ENCODE data around the gene CD9. TPM values are rescaled to one million over a fixed set of nuclear protein-coding genes. Genes with fewer than 3 reads are reported as not detected.

CD9 gene
- polyA plus RNA-seq, 1 donor (not counting 4 experiments of a cell fraction or from before 2014, with no cell fraction given), result 1,084 TPM

DNA sequence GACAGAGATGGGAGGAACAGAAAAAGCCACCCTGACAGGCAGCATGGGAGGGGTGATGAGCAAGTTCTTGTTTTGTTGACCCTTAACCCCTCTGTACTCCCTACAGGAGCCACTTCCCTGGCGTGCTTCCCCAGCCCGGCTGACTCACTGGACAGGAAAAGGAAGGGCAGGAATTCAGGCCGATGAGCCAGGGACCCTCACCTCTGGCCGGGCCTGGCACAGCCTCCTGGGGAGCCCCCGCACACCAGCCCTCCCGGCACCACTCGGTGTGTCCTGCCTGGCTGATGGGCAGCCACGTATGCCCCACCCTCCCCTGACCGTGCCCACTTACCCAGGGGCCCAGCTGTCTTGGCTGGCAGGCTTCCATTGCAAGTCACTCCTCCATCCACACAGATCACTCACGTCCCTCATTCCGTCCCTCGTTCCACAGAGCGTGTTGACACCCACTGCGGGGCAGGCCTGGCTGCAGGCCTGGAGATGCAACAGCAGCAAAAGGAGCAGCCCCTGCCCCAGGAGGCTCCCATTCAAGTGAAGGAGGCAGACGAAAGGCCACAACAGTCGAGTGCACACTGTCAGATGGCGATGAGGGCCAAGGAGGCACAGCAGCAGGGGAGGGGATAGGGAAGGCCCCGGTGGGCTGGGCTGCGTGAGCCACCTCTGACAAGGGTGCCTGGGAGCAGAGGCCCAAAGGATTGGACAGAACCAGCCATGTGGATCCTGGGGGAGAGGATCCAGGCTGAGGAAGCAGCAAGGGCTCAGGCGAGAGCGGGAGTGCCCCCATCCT, 19.7 kb upstream of the CD9 start:
- no peak for DNase-seq (ENCODE audit: low read depth, low spot score)
- no peak for TF ChIP-seq EZH2 (IDR thresholded peaks at IDR 0.05; ENCODE audit: low read length)
- TF ChIP-seq, protein P1, sequence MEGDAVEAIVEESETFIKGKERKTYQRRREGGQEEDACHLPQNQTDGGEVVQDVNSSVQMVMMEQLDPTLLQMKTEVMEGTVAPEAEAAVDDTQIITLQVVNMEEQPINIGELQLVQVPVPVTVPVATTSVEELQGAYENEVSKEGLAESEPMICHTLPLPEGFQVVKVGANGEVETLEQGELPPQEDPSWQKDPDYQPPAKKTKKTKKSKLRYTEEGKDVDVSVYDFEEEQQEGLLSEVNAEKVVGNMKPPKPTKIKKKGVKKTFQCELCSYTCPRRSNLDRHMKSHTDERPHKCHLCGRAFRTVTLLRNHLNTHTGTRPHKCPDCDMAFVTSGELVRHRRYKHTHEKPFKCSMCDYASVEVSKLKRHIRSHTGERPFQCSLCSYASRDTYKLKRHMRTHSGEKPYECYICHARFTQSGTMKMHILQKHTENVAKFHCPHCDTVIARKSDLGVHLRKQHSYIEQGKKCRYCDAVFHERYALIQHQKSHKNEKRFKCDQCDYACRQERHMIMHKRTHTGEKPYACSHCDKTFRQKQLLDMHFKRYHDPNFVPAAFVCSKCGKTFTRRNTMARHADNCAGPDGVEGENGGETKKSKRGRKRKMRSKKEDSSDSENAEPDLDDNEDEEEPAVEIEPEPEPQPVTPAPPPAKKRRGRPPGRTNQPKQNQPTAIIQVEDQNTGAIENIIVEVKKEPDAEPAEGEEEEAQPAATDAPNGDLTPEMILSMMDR (optimal IDR thresholded peaks at IDR 0.05 in 1 of 3, IDR thresholded peaks at IDR 0.05 in 1 of 3, conservative IDR thresholded peaks at IDR 0.05 in 1 of 3; ENCODE audit: extremely low read depth in 1 of 3, insufficient read depth in 2 of 3, low read length in 3 of 3), result no peak

DNA sequence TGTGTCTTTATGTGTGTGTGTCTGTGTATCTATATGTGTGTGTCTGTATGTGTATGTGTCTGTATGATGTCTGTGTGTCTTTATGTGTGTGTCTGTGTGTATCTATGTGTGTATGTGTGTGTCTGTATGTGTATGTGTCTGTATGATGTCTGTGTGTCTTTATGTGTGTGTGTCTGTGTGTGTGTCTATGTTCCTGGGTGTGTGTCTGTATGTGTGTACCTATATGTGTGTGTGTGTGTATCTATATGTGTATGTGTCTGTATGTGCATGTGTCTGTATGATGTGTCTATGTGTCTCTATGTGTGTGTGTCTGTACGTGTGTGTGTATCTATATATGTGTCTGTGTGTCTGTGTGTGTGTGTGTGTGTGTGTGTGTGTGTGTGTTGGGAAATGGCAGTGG, 19.0 kb upstream of the CD9 start:
- dilution Hi-C loops (cut with MboI; ENCODE audit: extremely low pct_ligation_motif_present, low sequenced_read_pairs), result no loop called here
- Histone ChIP-seq H3K9me1 (ENCODE audit: control insufficient read depth, extremely low read depth, insufficient read depth, low read length) (no peaks in the 10 kb centered on the region), H3K9me3 (ENCODE audit: control insufficient read depth, low read depth, low read length) (no peaks in the 10 kb centered on the region), H3K79me2 (ENCODE audit: control insufficient read depth, insufficient read depth, low read length) (no peaks in the 10 kb centered on the region), H4K20me1 (ENCODE audit: control insufficient read depth, extremely low read depth, insufficient read depth, low read length) (no peaks in the 10 kb centered on the region), H3K36me3 (ENCODE audit: control insufficient read depth in 2 of 2, extremely low read depth in 1 of 2, insufficient read depth in 2 of 2, low read length in 2 of 2) (no peaks in the 10 kb centered on the region), H3K27me3 (ENCODE audit: control insufficient read depth, extremely low read depth, insufficient read depth, low read length) (no peaks in the 10 kb centered on the region), H3K4me2 (ENCODE audit: control insufficient read depth, extremely low read depth, insufficient read depth, low read depth, low read length) (no peak overlapping the region), H3K4me3 (ENCODE audit: control insufficient read depth in 2 of 3, extremely low read depth in 1 of 3, insufficient read depth in 2 of 3, low read depth in 1 of 3, low read length in 3 of 3) (no peak overlapping the region), H3K9ac (ENCODE audit: control insufficient read depth, extremely low read depth, insufficient read depth, low read length) (no peak overlapping the region), H3K4me1 (ENCODE audit: control insufficient read depth, extremely low read depth, insufficient read depth, low read length) (peaks cover 29% of the 10 kb centered on the region), H3K27ac (ENCODE audit: control insufficient read depth, insufficient read depth, low read length) (no peak overlapping the region), H2AFZ (ENCODE audit: control insufficient read depth, low read length) (no peak overlapping the region)
- TF ChIP-seq, protein P1 (optimal IDR thresholded peaks at IDR 0.05 in 1 of 3, IDR thresholded peaks at IDR 0.05 in 1 of 3, conservative IDR thresholded peaks at IDR 0.05 in 1 of 3; ENCODE audit: extremely low read depth in 1 of 3, insufficient read depth in 2 of 3, low read length in 3 of 3), result no peak
- no peak for TF ChIP-seq EZH2 (IDR thresholded peaks at IDR 0.05; ENCODE audit: low read length)
- no peak for FAIRE-seq
- DNase-seq (ENCODE audit: low read depth, low spot score), result no peak

More for the DNA sequence above, 19.7 kb upstream of the CD9 start:
- no peaks in the 10 kb centered on the region for H3K9me3 ChIP-seq (ENCODE audit: control insufficient read depth, low read depth, low read length)
- no peaks in the 10 kb centered on the region for H3K27me3 ChIP-seq (ENCODE audit: control insufficient read depth, extremely low read depth, insufficient read depth, low read length)
- no peak overlapping the region for H3K4me2 ChIP-seq (ENCODE audit: control insufficient read depth, extremely low read depth, insufficient read depth, low read depth, low read length)
- H2AFZ ChIP-seq (ENCODE audit: control insufficient read depth, low read length), result no peak overlapping the region
- peaks cover 29% of the 10 kb centered on the region for H3K4me1 ChIP-seq (ENCODE audit: control insufficient read depth, extremely low read depth, insufficient read depth, low read length)
- dilution Hi-C loops (cut with MboI; ENCODE audit: extremely low pct_ligation_motif_present, low sequenced_read_pairs), result no loop called here
- H3K36me3 ChIP-seq (ENCODE audit: control insufficient read depth in 2 of 2, extremely low read depth in 1 of 2, insufficient read depth in 2 of 2, low read length in 2 of 2), result no peaks in the 10 kb centered on the region
- no peak overlapping the region for H3K4me3 ChIP-seq (ENCODE audit: control insufficient read depth in 2 of 3, extremely low read depth in 1 of 3, insufficient read depth in 2 of 3, low read depth in 1 of 3, low read length in 3 of 3)
- no peaks in the 10 kb centered on the region for H4K20me1 ChIP-seq (ENCODE audit: control insufficient read depth, extremely low read depth, insufficient read depth, low read length)
- no peak for FAIRE-seq
- no peak overlapping the region for H3K27ac ChIP-seq (ENCODE audit: control insufficient read depth, insufficient read depth, low read length)
- no peaks in the 10 kb centered on the region for H3K79me2 ChIP-seq (ENCODE audit: control insufficient read depth, insufficient read depth, low read length)
- no peaks in the 10 kb centered on the region for H3K9me1 ChIP-seq (ENCODE audit: control insufficient read depth, extremely low read depth, insufficient read depth, low read length)
- H3K9ac ChIP-seq (ENCODE audit: control insufficient read depth, extremely low read depth, insufficient read depth, low read length), result no peak overlapping the region
